ENCODE data around the gene TEKT3. TPM values are rescaled to one million over a fixed set of nuclear protein-coding genes. Genes with fewer than 3 reads are reported as not detected.
A peak's percentile ranks its signal among the peaks of the same experiment; 100 is the strongest.

The TEKT3 gene
- total RNA-seq, 3 donors from 2014 or later, result 2.5 to 2.6 TPM; not detected in 1

GRCh38 chr17:15261258-15261801, 80.1 kb downstream of the TEKT3 start:
- intact Hi-C loops (cut with DNase I; ENCODE audit: low total_unique reads), result loop anchor here (5.0 kb wide), 1 partner anchor 241 kb away; no protein-coding TSS in a partner anchor
- DNase-seq (ENCODE audit: low spot score in 2 of 2), result peak; percentile 52 to 73
- H3K36me3 ChIP-seq, result no peaks in the 10 kb centered on the region
- peak overlapping the region; percentile 62 to 85 (median 72) for H3K4me3 ChIP-seq
- H3K27me3 ChIP-seq, result no peaks in the 10 kb centered on the region
- H3K4me1 ChIP-seq, result peaks cover 6 to 16% of the 10 kb centered on the region in 2 donors
- no peak for TF ChIP-seq POLR2A (IDR thresholded peaks at IDR 0.05)
- TF ChIP-seq POLR2AphosphoS5 (IDR thresholded peaks at IDR 0.05), result peak in 1 of 3 donors; percentile 10
- no peak for TF ChIP-seq CTCF (IDR thresholded peaks at IDR 0.05)
- H3K27ac ChIP-seq, result peak overlapping the region; percentile 93 to 96
- H3K9me3 ChIP-seq, result no peaks in the 10 kb centered on the region

- Histone ChIP-seq H3K9me3 (no peaks in the 10 kb centered on the region), H3K27ac (peak overlapping the region; percentile 93 to 96), H3K36me3 (no peaks in the 10 kb centered on the region), H3K4me1 (peaks cover 6 to 21% of the 10 kb centered on the region in 2 donors), H3K4me3 (peak overlapping the region; percentile 62 to 85 (median 72)), H3K27me3 (no peaks in the 10 kb centered on the region)
- DNase-seq (ENCODE audit: low spot score in 2 of 2), result peak; percentile 74 to 88
- TF ChIP-seq POLR2A (IDR thresholded peaks at IDR 0.05), result no peak
- TF ChIP-seq CTCF (IDR thresholded peaks at IDR 0.05), result peak in 1 of 3 donors; percentile 94
- peak in 2 of 3 donors; percentile 55 to 62 for TF ChIP-seq POLR2AphosphoS5 (IDR thresholded peaks at IDR 0.05)
- intact Hi-C loops (cut with DNase I; ENCODE audit: low total_unique reads), result loop anchor here (5.0 kb wide), 1 partner anchor 242 kb away; no protein-coding TSS in a partner anchor
Observed at GRCh38 chr17:15260376-15261257, 80.8 kb downstream of the TEKT3 start.

- H3K36me3 ChIP-seq, result no peaks in the 10 kb centered on the region
- intact Hi-C loops (cut with DNase I; ENCODE audit: low total_unique reads), result no loop called here
- peaks cover 6 to 18% of the 10 kb centered on the region in 2 donors for H3K4me1 ChIP-seq
- DNase-seq (ENCODE audit: low spot score in 2 of 2), result no peak
- peak overlapping the region; percentile 30 to 62 (median 57) for H3K4me3 ChIP-seq
- H3K27me3 ChIP-seq, result no peaks in the 10 kb centered on the region
- no peak for TF ChIP-seq POLR2AphosphoS5 (IDR thresholded peaks at IDR 0.05)
- no peak for TF ChIP-seq POLR2A (IDR thresholded peaks at IDR 0.05)
- no peak for TF ChIP-seq CTCF (IDR thresholded peaks at IDR 0.05)
- peak overlapping the region; percentile 54 to 62 for H3K27ac ChIP-seq
- no peaks in the 10 kb centered on the region for H3K9me3 ChIP-seq
Observed at GRCh38 chr17:15257796-15258512, 83.4 kb downstream of the TEKT3 start.

- Histone ChIP-seq H3K9me3 (no peaks in the 10 kb centered on the region), H3K4me1 (peaks cover 6 to 18% of the 10 kb centered on the region in 2 donors), H3K27me3 (no peaks in the 10 kb centered on the region), H3K4me3 (peak overlapping the region; percentile 30 to 62 (median 57)), H3K36me3 (no peaks in the 10 kb centered on the region), H3K27ac (peak overlapping the region; percentile 54 to 62)
- peak; percentile 69 to 75 for DNase-seq (ENCODE audit: low spot score in 2 of 2)
- intact Hi-C loops (cut with DNase I; ENCODE audit: low total_unique reads), result no loop called here
- TF ChIP-seq CTCF (IDR thresholded peaks at IDR 0.05) (peak; percentile 72 to 86 (median 80)), POLR2A (IDR thresholded peaks at IDR 0.05) (no peak), POLR2AphosphoS5 (IDR thresholded peaks at IDR 0.05) (peak; percentile 40 to 62 (median 59))
Observed at GRCh38 chr17:15257258-15257788, 84.1 kb downstream of the TEKT3 start.
